Astrocyte (in vitro differentiated cells and primary cell): ENCODE measurements around the gene SLC22A6.

Source experiments
- CTCF ChIP-seq: IDR thresholded peaks from 2 replicates; pipeline ENCODE4 v1.5.1; 2011; ENCODE audit warnings: low read depth, mild to moderate bottlenecking, inconsistent platforms, low read length, moderate library complexity; ENCODE audit not compliant: insufficient read depth
- EZH2 ChIP-seq: IDR thresholded peaks from 2 replicates; pipeline ENCODE4 v1.6.1; 2012; ENCODE audit warnings: mild to moderate bottlenecking, low read length, inconsistent platforms; ENCODE audit not compliant: insufficient read depth

- no peak for TF ChIP-seq CTCF
- no peak for TF ChIP-seq EZH2
These were observed 31.0 kb downstream of the SLC22A6 start for GRCh38 chr11:62953811-62954210.
